ENCODE data around the gene DLST.
A peak's percentile ranks its signal among the peaks of the same experiment; 100 is the strongest.

DLST gene

GRCh38 chr14:74896400-74896799 is 14.7 kb downstream of the DLST start:
- no peak for DNase-seq (ENCODE audit: low read depth)

GRCh38 chr14:74897642-74898041 is 15.9 kb downstream of the DLST start:
- no peak for DNase-seq (ENCODE audit: low read depth)

GRCh38 chr14:74898083-74898482 is 16.4 kb downstream of the DLST start:
- DNase-seq (ENCODE audit: low read depth): no peak

DNA sequence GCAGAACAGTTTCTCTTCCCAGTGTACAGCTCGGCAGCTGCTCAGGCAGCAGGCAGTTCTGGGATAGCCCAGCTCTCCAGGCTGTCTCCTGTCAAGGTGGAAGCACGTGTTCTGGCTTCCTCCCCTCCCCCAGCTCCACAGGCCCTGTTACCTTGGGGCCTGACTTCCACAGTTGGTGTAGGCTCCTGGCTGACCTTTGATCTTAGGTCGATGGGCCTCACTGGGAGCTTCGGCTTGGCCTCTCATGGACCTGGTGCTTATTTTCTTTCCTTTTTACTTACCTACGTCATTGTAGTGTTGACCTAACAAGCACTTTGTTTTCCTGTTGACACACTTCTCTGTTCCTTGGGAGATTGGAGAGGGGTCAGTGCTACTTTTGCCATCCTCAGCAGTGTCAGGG is 17.0 kb downstream of the DLST start:
- no peak for DNase-seq (ENCODE audit: low read depth)

DNA sequence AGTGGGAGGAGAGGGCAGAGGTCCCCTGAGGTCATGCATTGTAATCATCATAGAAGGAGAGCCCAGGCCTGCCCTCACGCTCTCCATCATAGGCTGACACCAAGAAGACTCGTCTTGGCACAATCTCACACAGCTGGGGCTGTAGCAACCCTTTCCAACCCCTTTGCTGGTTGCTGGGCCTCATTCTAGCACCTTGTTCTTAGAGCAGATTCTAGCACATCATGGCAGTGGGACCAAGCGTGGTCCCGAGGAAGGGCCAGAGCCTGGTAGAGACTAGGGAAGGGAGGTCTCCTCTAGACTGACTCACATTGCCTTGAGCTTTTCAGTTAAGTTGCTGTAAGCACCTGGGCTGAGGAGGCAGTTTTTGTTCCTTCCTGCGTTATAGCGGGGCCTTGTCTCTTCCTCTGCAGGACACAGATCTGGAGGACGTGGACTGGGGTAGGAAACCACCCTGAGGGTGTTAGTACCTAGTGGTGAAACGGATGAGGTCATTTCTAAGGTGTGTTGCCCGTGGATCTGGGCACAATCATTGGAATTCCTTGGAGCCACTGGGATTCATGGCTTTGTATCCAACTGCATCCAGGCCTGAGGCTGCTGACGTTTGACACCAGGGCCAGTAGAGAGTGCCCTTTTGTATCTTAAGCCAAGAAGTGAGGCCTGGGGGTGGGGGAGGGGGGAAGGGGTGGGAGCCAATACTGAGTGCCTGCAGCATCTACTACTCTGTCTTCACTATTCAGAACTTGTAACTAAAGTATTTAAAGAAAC is 21.4 kb downstream of the DLST start:
- DNase-seq (ENCODE audit: low read depth): no peak

GRCh38 chr14:74904635-74905503 is 23.2 kb downstream of the DLST start:
- no peak for DNase-seq (ENCODE audit: low read depth)

GRCh38 chr14:74905595-74906142 is 24.0 kb downstream of the DLST start:
- DNase-seq (ENCODE audit: low read depth): peak; percentile 70

DNA sequence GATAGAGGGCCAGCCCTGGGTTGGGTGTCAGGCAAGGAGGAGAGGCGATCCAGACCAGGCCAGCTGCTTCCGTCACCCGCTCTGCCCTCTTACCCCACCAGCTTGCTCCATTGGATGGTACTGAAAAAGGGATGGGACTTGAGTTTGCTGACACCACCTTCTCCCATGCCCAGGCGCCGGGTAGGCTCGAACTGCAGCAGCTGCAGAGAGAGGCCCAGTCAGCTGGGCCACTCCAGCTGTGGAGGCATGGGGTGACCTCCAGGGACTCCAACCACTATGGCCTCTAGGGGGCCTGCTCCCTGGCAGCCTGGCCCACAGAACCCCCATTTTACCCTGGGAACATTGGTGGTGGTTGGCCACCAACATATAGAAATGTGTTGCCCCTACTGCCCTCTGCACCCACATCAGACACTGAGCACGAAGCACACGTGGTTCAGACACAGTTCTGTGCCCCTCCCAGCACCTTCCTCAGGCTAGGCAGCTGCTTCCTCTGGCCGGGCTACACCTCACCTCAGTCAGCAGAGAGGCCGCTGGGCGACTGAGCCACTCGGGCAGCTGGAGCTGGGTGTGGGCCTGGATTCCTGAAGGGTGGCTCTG is 25.3 kb downstream of the DLST start:
- no peak for DNase-seq (ENCODE audit: low read depth)

GRCh38 chr14:74907744-74908143 is 26.0 kb downstream of the DLST start:
- no peak for DNase-seq (ENCODE audit: low read depth)

- DNase-seq (ENCODE audit: low read depth): no peak
Observed at GRCh38 chr14:74908861-74909341, 27.2 kb downstream of the DLST start.

DNA sequence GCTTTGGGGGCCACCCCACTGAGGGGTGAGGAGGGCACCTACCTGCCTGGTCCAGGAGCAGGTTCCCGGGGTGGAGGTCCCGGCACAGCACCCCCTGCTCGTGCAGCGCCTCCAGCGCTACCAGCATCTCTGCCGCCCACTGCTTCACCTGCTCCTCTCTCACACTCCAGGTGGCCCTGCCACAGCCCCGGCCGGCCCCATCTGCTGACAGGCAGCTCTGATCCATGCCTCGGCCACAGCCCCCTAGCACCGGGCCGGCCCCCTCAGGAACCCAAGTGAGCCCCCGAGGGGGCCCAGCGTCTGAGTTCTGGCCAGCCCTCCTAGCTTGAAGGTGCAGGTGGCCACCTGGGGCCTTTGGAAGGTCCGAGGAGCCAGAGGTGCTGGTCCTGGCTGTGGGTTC is 27.8 kb downstream of the DLST start:
- DNase-seq (ENCODE audit: low read depth): no peak

DNA sequence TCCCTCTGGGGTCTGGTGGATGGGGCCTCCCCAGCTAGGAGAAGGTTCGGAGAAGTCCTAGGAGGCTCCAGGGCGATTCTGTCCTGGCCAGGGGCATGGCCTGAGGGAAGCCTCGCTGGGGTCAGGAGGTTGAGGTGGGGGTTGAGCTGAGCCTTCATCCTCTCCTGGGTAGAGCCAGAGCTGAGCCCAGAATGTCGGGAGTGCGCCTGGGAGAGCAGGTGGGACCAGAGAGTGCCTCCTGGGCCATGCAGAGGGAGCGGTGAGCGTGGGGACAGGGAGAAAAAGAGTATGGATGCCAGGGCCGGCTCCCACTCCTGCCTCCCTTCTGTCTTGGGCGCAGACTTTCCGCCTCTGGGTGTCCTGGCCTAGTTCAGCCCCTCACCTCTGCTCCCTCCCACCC is 28.2 kb downstream of the DLST start:
- no peak for DNase-seq (ENCODE audit: low read depth)

GRCh38 chr14:74910556-74910955 is 28.8 kb downstream of the DLST start:
- no peak for DNase-seq (ENCODE audit: low read depth)

DNA sequence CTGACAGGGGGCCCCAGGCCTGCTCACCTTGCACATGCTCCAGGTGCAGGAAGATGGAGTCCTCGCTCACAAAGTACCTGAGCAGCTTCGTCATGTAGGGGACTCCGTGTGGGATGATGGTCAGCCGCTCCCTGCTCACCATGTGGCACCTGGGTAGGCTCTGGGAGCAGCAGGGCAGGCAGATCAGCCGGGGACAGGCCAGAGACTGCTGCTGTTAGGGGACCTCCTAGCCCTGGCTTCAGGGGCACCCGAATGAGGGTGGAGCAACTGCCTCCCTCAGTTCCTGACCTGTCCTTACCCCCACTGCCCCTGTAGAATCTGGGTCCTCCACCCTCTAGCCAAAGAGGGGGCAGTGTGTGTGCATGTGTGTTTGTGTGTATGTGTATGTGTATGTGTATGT is 29.5 kb downstream of the DLST start:
- DNase-seq (ENCODE audit: low read depth): no peak

- DNase-seq (ENCODE audit: low read depth): no peak
Observed at GRCh38 chr14:74911704-74912103, 30.0 kb downstream of the DLST start.

GRCh38 chr14:74912111-74912510 is 30.4 kb downstream of the DLST start:
- DNase-seq (ENCODE audit: low read depth): no peak

- no peak for DNase-seq (ENCODE audit: low read depth)
Observed at GRCh38 chr14:74912801-74913200, 31.1 kb downstream of the DLST start.

- DNase-seq (ENCODE audit: low read depth): no peak
Observed at GRCh38 chr14:74913393-74913910, 31.7 kb downstream of the DLST start.

DNA sequence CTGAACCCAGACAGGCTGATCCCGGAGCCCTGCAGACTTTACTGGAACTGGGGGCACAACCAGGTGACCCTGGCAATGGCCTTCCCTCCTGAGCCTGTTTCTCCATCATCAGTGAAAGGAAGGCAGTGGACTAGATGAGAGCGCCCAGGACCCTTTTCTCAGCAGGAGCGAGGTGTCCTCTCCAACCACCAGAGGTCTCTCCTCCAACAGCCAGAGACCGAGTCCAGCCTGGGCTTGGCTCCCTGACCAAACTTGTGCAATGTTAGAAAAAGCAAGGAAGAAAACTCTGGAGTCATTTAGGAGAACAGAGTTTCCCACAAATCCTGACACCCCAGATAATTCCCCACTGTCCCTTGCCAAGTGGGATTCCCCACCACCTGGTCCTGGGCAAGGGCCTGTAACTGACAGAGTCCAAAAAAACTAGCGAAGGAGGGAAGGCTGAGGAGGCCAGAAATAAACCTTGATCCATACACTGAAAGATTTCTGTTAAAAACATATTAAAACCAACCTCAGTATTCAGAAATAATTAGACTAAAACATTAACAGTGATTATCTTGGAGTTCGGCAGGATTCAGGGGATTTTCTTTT is 32.4 kb downstream of the DLST start:
- DNase-seq (ENCODE audit: low read depth): no peak

GRCh38 chr14:74915426-74915825 is 33.7 kb downstream of the DLST start:
- no peak for DNase-seq (ENCODE audit: low read depth)

DNA sequence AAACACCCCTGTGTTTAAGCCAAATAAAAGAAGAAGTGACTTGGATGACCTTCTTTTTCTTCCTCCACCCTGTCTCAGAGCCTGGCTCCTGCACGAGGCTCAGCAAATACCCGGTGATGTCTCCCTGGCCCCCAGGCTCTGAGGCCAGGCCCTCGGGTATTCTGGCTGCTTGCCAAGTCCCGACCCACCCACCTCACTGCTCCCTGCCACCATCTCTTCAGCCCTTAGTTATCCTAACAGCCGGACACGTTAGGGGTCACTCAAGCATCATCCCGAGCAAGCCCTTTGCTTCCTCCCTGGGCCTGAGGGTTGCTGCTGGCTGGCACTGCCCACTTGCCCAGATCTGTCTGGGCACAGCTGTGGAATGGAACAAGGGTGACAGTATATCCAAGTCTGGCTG is 34.1 kb downstream of the DLST start:
- no peak for DNase-seq (ENCODE audit: low read depth)

- DNase-seq (ENCODE audit: low read depth): no peak
Observed at GRCh38 chr14:74917178-74917543, 35.4 kb downstream of the DLST start.

Data from T follicular helper cell (primary cell).